Nephron progenitor cell (in vitro differentiated cells): ENCODE measurements around the gene SMIM34.
"Not testable (repeated sequence)": the region's sequence is repeated elsewhere in the genome, so short reads cannot be mapped to it uniquely, and the experiment has no call there.

Source experiments
- DNase-seq: peaks from one replicate; pipeline ENCODE4 v3.0.0; 2021
- H3K27ac Mint-ChIP-seq: 2 replicates; pipeline ENCODE4 v1.8.0; 2021; ENCODE audit warnings: mild to moderate bottlenecking, moderate library complexity, mixed read lengths
- H3K27me3 Mint-ChIP-seq: 2 replicates; pipeline ENCODE4 v1.8.0; 2021; ENCODE audit warnings: mild to moderate bottlenecking, low read depth, mixed read lengths; ENCODE audit not compliant: poor library complexity
- H3K36me3 Mint-ChIP-seq: 2 replicates; pipeline ENCODE4 v1.8.0; 2021; ENCODE audit warnings: low read depth, mixed read lengths
- H3K4me1 Mint-ChIP-seq: 2 replicates; pipeline ENCODE4 v1.8.0; 2021; ENCODE audit warnings: mixed read lengths
- H3K4me3 Mint-ChIP-seq: 2 replicates; pipeline ENCODE4 v1.8.0; 2021; ENCODE audit warnings: mild to moderate bottlenecking, moderate library complexity, mixed read lengths
- H3K9me3 Mint-ChIP-seq: 2 replicates; pipeline ENCODE4 v1.8.0; 2021; ENCODE audit warnings: mild to moderate bottlenecking, moderate library complexity, mixed read lengths
- TF ChIP-seq, protein P1 (sequence below): fragments of 200-600 bp; sonication (generic); IDR thresholded peaks from 2 replicates; pipeline ENCODE4 v1.5.0; 2021; ENCODE audit warnings: antibody characterized with exemption

SMIM34 gene

DNA sequence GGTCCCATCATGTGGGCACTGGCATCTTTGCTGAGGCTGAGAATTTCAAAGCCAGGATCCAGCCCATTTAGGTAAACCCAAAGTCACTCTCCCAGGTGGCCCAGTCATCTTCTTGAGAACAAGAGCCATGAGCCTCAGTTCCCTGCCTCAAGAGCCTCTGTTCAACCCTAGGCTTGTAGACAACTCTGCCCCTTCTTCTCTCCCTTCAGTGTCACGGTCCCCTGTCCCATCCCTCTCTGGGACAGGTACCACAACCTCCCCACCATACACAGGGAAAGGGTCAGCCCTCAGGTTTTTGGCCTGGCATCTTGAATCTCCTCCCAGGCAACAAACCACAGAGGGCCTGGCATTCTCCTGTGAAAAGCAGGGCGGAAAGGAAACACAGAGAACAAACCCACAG lies 18.1 kb downstream of the SMIM34 start:
- H3K9me3 Mint-ChIP-seq, H3K4me3 Mint-ChIP-seq, DNase-seq, H3K27me3 Mint-ChIP-seq, H3K4me1 Mint-ChIP-seq, H3K36me3 Mint-ChIP-seq, H3K27ac Mint-ChIP-seq: not testable (repeated sequence)

DNA sequence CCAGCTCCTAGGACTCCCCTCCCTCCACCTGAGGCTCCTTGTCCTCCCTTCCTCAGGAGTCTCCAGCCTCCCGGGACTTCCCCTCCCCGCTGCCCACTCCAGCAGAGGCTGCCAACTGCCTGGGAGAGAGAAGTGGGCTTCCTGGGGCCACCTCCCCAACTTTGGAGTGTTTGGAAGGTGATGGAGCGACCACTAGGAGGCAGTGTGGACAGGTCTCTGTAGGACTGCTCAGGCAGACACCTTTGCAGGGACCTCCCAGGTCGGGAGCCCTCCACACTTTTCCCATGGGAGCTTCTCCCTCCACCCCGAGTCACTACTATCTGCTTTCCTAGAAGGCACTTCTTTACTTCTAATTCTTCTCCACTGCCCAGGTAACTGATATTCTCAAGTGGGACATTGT lies 19.0 kb downstream of the SMIM34 start:
- H3K27ac Mint-ChIP-seq, DNase-seq, H3K4me3 Mint-ChIP-seq, H3K27me3 Mint-ChIP-seq, H3K4me1 Mint-ChIP-seq, H3K9me3 Mint-ChIP-seq, H3K36me3 Mint-ChIP-seq: not testable (repeated sequence)

DNA sequence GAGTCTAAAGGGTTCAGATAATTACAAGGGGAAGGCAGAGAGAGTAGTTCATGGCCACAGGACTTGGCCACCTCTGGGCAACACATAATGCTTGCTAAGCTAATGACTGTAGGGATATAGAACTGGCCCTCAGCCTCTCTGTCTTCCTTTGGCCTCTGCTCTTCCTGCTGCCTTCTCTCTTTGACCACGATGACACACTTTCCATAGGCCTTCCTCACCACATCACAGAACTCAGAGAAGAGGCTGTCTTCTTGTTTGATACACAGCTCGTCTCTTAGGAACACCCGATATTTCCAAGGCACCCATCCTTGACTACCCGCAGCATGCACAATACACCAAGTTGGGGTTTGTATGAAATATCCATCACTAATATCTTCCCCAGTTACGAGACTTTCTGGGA lies 23.2 kb downstream of the SMIM34 start:
- not testable (repeated sequence) for H3K4me3 Mint-ChIP-seq, H3K36me3 Mint-ChIP-seq, DNase-seq, H3K27me3 Mint-ChIP-seq, H3K27ac Mint-ChIP-seq, H3K4me1 Mint-ChIP-seq, H3K9me3 Mint-ChIP-seq

DNA sequence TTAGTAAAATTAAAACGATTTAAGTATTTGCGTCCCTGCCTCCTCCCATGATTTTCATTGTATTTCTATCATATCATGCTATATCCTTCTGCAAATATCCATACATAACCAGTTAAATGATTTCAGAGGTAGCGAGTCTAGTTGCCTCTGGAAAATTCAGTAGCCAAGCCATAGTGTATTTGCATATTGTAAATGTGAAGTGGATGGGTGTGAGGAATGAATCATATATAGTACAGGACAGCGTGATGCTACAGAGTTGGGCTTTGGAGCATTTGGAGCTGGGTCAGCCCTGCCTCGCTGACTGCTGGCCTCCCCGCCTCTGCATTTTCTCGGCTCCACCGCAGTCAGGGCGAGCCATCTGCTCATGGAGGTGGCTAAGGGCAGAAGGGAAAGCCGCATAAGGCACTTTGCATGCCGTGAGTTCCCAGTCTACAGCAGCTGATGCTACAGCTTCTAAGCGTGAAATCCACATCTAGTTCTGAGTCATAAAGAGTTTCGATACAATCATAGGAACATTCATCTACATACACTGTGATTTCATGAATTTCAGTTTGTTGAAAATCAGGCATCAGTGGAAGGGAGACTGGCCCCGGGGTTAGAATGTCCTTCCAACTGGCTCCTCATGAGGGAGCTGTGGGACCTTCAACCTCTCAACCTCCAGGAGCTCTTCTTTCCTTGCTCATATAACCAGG lies 39.9 kb downstream of the SMIM34 start:
- H3K9me3 Mint-ChIP-seq, H3K27me3 Mint-ChIP-seq, H3K4me1 Mint-ChIP-seq, DNase-seq, H3K4me3 Mint-ChIP-seq, H3K36me3 Mint-ChIP-seq, H3K27ac Mint-ChIP-seq: not testable (repeated sequence)

DNA sequence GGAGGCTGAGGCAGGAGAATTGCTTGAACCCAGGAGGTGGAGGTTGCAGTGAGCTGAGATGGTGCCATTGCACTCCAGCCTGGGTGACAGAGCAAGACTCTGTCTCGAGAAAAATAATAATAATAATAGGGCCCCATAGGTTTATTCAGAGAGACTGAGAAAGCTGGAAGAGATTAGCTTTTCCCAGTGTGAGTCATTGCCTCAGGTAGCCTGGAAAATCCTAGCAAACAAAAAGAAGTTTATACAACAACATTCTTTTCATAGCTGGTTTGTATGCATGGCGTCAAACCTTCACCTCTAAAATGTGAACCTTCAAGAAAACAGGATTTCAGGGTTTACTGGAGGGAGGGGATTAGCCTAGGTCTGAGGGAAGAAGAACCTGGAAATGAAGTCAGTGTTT lies 40.6 kb downstream of the SMIM34 start:
- H3K4me1 Mint-ChIP-seq, H3K27me3 Mint-ChIP-seq, H3K36me3 Mint-ChIP-seq, H3K4me3 Mint-ChIP-seq, DNase-seq, H3K9me3 Mint-ChIP-seq, H3K27ac Mint-ChIP-seq: not testable (repeated sequence)

DNA sequence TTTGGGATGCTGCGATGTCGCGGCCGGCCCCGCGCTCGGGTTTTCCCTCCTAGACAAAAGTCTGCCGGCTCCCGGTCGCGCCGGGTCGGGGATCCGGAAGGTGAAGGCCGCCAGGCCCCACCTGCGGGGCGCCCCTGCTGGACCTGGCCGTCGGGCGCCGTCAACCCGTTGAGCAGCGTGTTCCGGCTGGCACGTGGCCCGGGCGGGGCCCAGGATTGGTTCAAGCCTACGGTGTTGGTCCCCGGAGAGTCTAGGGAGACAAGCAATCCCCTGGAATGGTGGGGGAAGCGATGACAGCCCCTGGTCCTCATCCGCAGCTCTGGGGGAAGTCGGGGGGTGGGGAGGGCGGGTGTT lies 48.2 kb downstream of the SMIM34 start:
- H3K4me3 Mint-ChIP-seq, DNase-seq, H3K4me1 Mint-ChIP-seq, H3K9me3 Mint-ChIP-seq, H3K27me3 Mint-ChIP-seq, H3K27ac Mint-ChIP-seq, H3K36me3 Mint-ChIP-seq: not testable (repeated sequence)

DNA sequence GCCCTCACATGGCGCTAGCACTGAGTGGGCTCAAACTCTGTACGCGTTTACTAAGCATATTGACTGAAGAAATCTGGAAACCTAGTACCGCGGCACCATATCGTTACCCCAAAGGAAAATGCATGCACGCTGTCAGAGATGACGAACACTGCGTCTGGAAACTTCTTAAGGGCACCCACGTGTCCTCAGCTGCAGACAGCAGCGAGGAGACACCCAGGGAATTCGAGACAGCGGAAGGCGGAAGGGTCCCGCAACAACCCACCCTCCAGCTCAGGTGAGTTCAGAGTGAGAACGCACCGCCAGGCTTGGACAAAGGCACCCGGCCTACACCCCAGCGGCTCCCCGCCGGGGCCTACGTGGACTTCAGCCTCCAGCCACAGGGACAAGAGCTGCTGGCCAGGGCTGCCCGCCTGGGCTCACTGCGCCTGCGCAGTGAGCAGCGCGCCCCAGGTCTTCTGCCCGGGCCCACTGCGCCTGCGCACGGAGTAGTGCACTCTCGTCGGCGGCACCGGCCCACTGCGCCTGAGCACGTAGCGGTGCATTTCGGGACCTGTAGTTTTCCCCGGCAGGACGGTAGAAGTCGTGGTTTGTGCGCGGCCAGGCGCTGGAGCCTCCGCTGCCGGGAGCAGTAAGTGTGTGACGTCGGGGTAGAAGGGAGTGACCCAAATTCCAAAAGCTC lies 48.7 kb downstream of the SMIM34 start, which contains the start of gene SMIM11:
Gene SMIM11, plus strand, starts transcription at position 568 of the 679 bp plus-strand sequence. CDS start 3,998 bp downstream, outside the sequence.
- not testable (repeated sequence) for H3K4me3 Mint-ChIP-seq, H3K9me3 Mint-ChIP-seq, H3K27ac Mint-ChIP-seq, DNase-seq, H3K27me3 Mint-ChIP-seq, H3K4me1 Mint-ChIP-seq, H3K36me3 Mint-ChIP-seq

DNA sequence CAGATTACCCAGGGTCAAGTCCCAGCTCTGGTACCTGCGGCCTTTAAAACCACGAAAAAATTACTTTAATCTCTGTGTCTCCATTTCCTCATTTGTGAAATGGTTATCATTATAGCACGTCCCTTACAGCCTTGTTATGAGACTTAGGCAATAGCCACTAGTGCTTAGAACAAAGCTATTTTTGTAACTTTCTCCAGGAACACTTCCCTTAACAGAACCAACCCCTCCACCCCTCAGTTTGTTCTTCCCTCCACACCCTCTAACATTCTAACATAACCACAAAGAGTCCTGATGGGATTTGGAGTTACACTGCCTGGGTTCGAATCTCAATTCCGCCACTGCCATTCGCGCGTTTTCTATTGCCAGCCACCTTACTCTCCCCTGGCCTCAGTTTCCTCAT lies 49.3 kb downstream of the SMIM34 start:
- not testable (repeated sequence) for H3K27ac Mint-ChIP-seq

DNA sequence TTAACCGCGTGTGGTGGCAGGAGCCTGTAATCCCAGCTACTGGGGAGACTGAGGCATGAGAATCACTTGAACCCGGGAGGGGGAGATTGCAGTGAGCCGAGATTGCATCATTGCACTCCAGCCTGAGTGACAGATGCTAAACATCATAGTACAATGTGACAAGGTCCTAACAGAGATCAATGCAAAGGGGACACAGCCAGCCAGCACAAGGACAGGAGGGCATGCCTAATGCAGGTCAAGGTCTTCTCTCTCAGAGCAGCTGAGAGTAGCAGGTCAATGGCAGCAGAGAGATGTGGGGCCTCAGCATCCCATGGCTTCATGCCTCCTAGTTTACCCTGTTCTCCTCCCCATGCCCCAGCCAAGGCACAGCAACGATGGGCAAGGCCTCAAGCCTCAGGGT lies 51.4 kb downstream of the SMIM34 start:
- Mint-ChIP-seq H3K27me3 (peaks cover 8% of the 10 kb centered on the region), H3K4me3 (no peak overlapping the region), H3K9me3 (no peaks in the 10 kb centered on the region), H3K4me1 (peaks cover 5% of the 10 kb centered on the region), H3K27ac (no peak overlapping the region), H3K36me3 (no peaks in the 10 kb centered on the region)
- TF ChIP-seq, protein P1, sequence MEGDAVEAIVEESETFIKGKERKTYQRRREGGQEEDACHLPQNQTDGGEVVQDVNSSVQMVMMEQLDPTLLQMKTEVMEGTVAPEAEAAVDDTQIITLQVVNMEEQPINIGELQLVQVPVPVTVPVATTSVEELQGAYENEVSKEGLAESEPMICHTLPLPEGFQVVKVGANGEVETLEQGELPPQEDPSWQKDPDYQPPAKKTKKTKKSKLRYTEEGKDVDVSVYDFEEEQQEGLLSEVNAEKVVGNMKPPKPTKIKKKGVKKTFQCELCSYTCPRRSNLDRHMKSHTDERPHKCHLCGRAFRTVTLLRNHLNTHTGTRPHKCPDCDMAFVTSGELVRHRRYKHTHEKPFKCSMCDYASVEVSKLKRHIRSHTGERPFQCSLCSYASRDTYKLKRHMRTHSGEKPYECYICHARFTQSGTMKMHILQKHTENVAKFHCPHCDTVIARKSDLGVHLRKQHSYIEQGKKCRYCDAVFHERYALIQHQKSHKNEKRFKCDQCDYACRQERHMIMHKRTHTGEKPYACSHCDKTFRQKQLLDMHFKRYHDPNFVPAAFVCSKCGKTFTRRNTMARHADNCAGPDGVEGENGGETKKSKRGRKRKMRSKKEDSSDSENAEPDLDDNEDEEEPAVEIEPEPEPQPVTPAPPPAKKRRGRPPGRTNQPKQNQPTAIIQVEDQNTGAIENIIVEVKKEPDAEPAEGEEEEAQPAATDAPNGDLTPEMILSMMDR: no peak
- no peak for DNase-seq

More for the DNA sequence above, 49.3 kb downstream of the SMIM34 start:
- H3K9me3 Mint-ChIP-seq, H3K4me3 Mint-ChIP-seq, H3K27me3 Mint-ChIP-seq, H3K36me3 Mint-ChIP-seq, DNase-seq, H3K4me1 Mint-ChIP-seq: not testable (repeated sequence)

DNA sequence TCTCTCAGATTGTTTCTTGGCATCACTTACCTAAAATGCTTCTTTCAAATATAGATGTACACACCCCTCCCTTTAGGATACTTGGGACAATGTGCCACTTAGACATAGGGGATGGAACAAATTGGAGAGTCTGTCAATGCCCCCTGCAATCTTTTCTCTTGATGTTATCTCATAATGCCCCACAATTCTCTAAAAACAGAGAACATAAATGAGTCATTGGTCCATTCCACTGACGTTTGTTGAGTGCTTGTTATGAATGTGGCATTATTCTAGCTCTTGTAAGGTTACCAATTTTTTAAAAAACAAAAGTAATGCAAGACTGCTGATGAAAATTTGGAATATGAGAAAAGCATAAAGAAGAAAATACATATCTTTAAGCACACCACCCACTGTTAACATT lies 54.0 kb downstream of the SMIM34 start:
- H3K27me3 Mint-ChIP-seq: peaks cover 8% of the 10 kb centered on the region
- no peaks in the 10 kb centered on the region for H3K9me3 Mint-ChIP-seq
- TF ChIP-seq, protein P1: no peak
- no peak overlapping the region for H3K4me3 Mint-ChIP-seq
- H3K4me1 Mint-ChIP-seq: peaks cover 5% of the 10 kb centered on the region
- DNase-seq: no peak
- no peaks in the 10 kb centered on the region for H3K36me3 Mint-ChIP-seq
- no peak overlapping the region for H3K27ac Mint-ChIP-seq
